Neuronal stem cell (in vitro differentiated cells): ENCODE measurements around the gene HINFP.
A peak's percentile ranks its signal among the peaks of the same experiment; 100 is the strongest.

Source experiments
- DNase-seq: peaks from one replicate; pipeline ENCODE4 v3.0.0-alpha.2; 2013; ENCODE audit warnings: low spot score
- H2AFZ ChIP-seq: one replicate; pipeline ENCODE4 v1.6.1; 2013; ENCODE audit warnings: mild to moderate bottlenecking, low read length, inconsistent platforms
- H2AK5ac ChIP-seq: 2 replicates; pipeline ENCODE4 v1.6.1; 2013; ENCODE audit warnings: low read depth, mild to moderate bottlenecking, inconsistent platforms, low read length, moderate library complexity, mixed read lengths
- H2BK120ac ChIP-seq: 2 replicates; pipeline ENCODE4 v1.6.1; 2013; ENCODE audit warnings: low read depth, mild to moderate bottlenecking, inconsistent platforms, low read length, moderate library complexity, mixed read lengths
- H2BK12ac ChIP-seq: one replicate; pipeline ENCODE4 v1.6.1; 2013; ENCODE audit warnings: low read length, inconsistent platforms
- H2BK15ac ChIP-seq: 2 replicates; pipeline ENCODE4 v1.6.1; 2013; ENCODE audit warnings: mild to moderate bottlenecking, low read length, inconsistent platforms, mixed read lengths
- H2BK5ac ChIP-seq: one replicate; pipeline ENCODE4 v1.6.1; 2013; ENCODE audit warnings: inconsistent platforms, mild to moderate bottlenecking, low read length, moderate library complexity
- H3K14ac ChIP-seq: one replicate; pipeline ENCODE4 v1.6.1; 2013; ENCODE audit warnings: low read length, inconsistent platforms
- H3K18ac ChIP-seq: 2 replicates; pipeline ENCODE4 v1.6.1; 2013; ENCODE audit warnings: low read length, inconsistent platforms
- H3K23ac ChIP-seq: 2 replicates; pipeline ENCODE4 v1.6.1; 2013; ENCODE audit warnings: low read depth, mild to moderate bottlenecking, mixed read lengths, low read length, inconsistent platforms; ENCODE audit not compliant: poor library complexity
- H3K27ac ChIP-seq: replicated peaks from 3 replicates; pipeline ENCODE4 v1.5.1; 2013; ENCODE audit warnings: low read length, inconsistent platforms
- H3K27me3 ChIP-seq, 3 experiments: 2 replicates each; pipeline ENCODE4 v1.6.1; 2013; ENCODE audit warnings: low read length in 3 of 3, mild to moderate bottlenecking in 2 of 3, inconsistent platforms in 1 of 3, low read depth in 1 of 3, mixed read lengths in 1 of 3, moderate library complexity in 1 of 3; ENCODE audit not compliant: control insufficient read depth in 3 of 3, insufficient read depth in 3 of 3
- H3K36me3 ChIP-seq, 2 donors: replicated peaks in 1 of 2; 2 replicates each; pipeline ENCODE4 v1.6.1; 2013; ENCODE audit warnings: low read length in 2 of 2; ENCODE audit not compliant: control insufficient read depth in 2 of 2, insufficient read depth in 2 of 2
- H3K4ac ChIP-seq: 2 replicates; pipeline ENCODE4 v1.6.1; 2013; ENCODE audit warnings: inconsistent platforms, mild to moderate bottlenecking, low read length, moderate library complexity
- H3K4me1 ChIP-seq, 2 donors: 1 replicate in 1 of 2; 2 replicates in 1 of 2; pipeline ENCODE4 v1.6.1; 2013; ENCODE audit warnings: low read length in 2 of 2, low read depth in 1 of 2; ENCODE audit not compliant: control insufficient read depth in 2 of 2, insufficient read depth in 1 of 2
- H3K4me2 ChIP-seq: one replicate; pipeline ENCODE4 v1.6.1; 2013; ENCODE audit warnings: mild to moderate bottlenecking, low read length, inconsistent platforms; ENCODE audit not compliant: insufficient read depth, poor library complexity, severe bottlenecking
- H3K4me3 ChIP-seq, 2 donors: 2 replicates each; pipeline ENCODE4 v1.5.1; 2013; ENCODE audit warnings: low read length in 2 of 2, mild to moderate bottlenecking in 2 of 2, inconsistent platforms in 1 of 2, moderate library complexity in 1 of 2
- H3K79me1 ChIP-seq: one replicate; pipeline ENCODE4 v1.6.1; 2013; ENCODE audit warnings: low read depth, mild to moderate bottlenecking, inconsistent platforms, low read length, moderate library complexity
- H3K9ac ChIP-seq: one replicate; pipeline ENCODE4 v1.6.1; 2013; ENCODE audit warnings: mild to moderate bottlenecking, low read depth, low read length, inconsistent platforms; ENCODE audit not compliant: poor library complexity
- H3K9me3 ChIP-seq, 2 donors: replicated peaks in 1 of 2; 2 replicates each; pipeline versions ENCODE3 to v1.6.1; 2013; ENCODE audit warnings: low read length in 2 of 2, mild to moderate bottlenecking in 2 of 2, inconsistent platforms in 1 of 2, low read depth in 1 of 2, mixed read lengths in 1 of 2, moderate library complexity in 1 of 2; ENCODE audit not compliant: control insufficient read depth in 2 of 2, insufficient read depth in 1 of 2
- H4K8ac ChIP-seq: one replicate; pipeline ENCODE4 v1.6.1; 2013; ENCODE audit warnings: low read depth, mild to moderate bottlenecking, inconsistent platforms, low read length, moderate library complexity
- H4K91ac ChIP-seq: one replicate; pipeline ENCODE4 v1.6.1; 2013; ENCODE audit warnings: low read length, low read depth, mild to moderate bottlenecking, inconsistent platforms; ENCODE audit not compliant: poor library complexity
- WGBS, 2 donors: extraction: QIAGEN DNeasy Blood & Tissue Kit; methylation state at CpG; one replicate each; pipeline ENCODE4 v1.1.7; 2013; ENCODE audit warnings: missing lambda C conversion rate in 2 of 2, mixed read lengths in 1 of 2; ENCODE audit not compliant: insufficient read length in 2 of 2, insufficient replicate concordance in 1 of 2; ENCODE audit errors: extremely low coverage in 2 of 2; 5-methylcytosine and 5-hydroxymethylcytosine counted together

HINFP gene

DNA sequence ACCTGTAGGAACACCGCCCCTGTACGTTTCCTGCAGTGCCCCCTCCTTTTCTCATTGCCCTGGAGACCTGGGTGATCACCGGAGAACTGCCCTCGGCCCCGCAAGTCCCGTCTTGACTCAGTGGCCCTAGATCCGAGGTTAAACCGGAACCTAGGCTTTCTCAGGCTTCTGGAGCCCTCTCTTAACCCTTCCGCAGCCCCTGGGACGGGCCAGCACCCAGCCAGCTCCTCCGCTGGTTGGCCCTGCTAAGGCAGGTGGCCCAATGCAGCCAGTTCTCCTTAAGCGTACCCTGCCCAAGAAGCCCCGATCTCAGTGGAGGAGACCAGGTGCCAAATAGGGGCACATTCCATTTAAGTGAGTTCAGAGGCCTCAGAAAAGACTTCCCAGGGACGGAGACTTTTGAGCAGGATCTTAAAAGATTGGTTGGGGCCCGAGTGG is 47.9 kb downstream of the HINFP start:
- H3K9me3 ChIP-seq, result no peaks in the 10 kb centered on the region
- peak overlapping the region; percentile 68 for H3K27ac ChIP-seq
- WGBS, 2 donors, result no CpG with 5 or more reads among the region's 15 CpGs
- peak overlapping the region; percentile 96 for H3K23ac ChIP-seq
- peaks cover 0 to 29% (median 0%) of the 10 kb centered on the region in 3 experiments for H3K27me3 ChIP-seq
- peak overlapping the region; percentile 66 for H3K4me2 ChIP-seq
- H2BK15ac ChIP-seq, result no peak overlapping the region
- H3K14ac ChIP-seq, result no peak overlapping the region
- H2BK120ac ChIP-seq, result no peak overlapping the region
- H3K36me3 ChIP-seq, result no peaks in the 10 kb centered on the region
- peak overlapping the region; percentile 98 for H3K18ac ChIP-seq
- no peak overlapping the region for H4K91ac ChIP-seq
- no peak overlapping the region for H4K8ac ChIP-seq
- H3K4me3 ChIP-seq, result peak overlapping the region; percentile 49 to 98
- H2AFZ ChIP-seq, result peak overlapping the region; percentile 87
- peaks cover 0 to 3% of the 10 kb centered on the region in 2 donors for H3K4me1 ChIP-seq
- DNase-seq, result peak; percentile 33
- no peak overlapping the region for H2BK12ac ChIP-seq
- H2BK5ac ChIP-seq, result peak overlapping the region; percentile 78
- H3K9ac ChIP-seq, result peak overlapping the region; percentile 91
- H2AK5ac ChIP-seq, result no peak overlapping the region
- H3K79me1 ChIP-seq, result peaks cover 2% of the 10 kb centered on the region
- no peak overlapping the region for H3K4ac ChIP-seq

DNA sequence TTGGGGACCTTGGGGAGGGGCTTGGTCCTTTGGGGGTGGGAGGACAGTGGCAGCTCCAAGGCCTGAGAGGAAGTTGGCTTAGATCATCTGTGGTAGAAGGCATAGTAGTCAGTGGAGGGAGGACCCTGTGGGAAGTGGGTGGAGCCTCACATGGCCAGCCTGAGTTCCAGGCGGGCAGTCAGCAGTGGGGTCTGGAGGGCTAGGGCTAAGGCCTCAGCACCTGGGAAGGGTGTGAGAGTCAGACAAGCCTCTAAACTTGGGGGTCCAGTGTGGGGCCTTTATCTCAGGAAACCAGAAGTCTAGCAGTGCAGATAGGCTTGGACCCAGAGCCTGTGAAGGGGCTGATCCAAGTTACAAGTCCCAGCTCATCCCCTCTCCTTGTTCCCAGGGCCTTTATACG is 51.1 kb downstream of the HINFP start:
- peaks cover 2% of the 10 kb centered on the region for H3K79me1 ChIP-seq
- H3K18ac ChIP-seq, result peak overlapping the region; percentile 9
- H3K4me3 ChIP-seq, result no peak overlapping the region
- peak overlapping the region; percentile 30 for H3K9ac ChIP-seq
- no peak for DNase-seq
- no peak overlapping the region for H3K4ac ChIP-seq
- H2AFZ ChIP-seq, result no peak overlapping the region
- H3K4me1 ChIP-seq, result peaks cover under 1 to 2% of the 10 kb centered on the region in 2 donors
- no peak overlapping the region for H3K27ac ChIP-seq
- no peak overlapping the region for H2BK120ac ChIP-seq
- WGBS, 2 donors, result no CpG with 5 or more reads among the region's 2 CpGs
- no peaks in the 10 kb centered on the region for H3K9me3 ChIP-seq
- H2BK12ac ChIP-seq, result no peak overlapping the region
- no peak overlapping the region for H3K23ac ChIP-seq
- H2BK5ac ChIP-seq, result no peak overlapping the region
- H3K4me2 ChIP-seq, result no peak overlapping the region
- H4K91ac ChIP-seq, result no peak overlapping the region
- peaks cover 0 to 2% of the 10 kb centered on the region in 2 donors for H3K36me3 ChIP-seq
- no peak overlapping the region for H2AK5ac ChIP-seq
- H3K14ac ChIP-seq, result no peak overlapping the region
- H2BK15ac ChIP-seq, result no peak overlapping the region
- H3K27me3 ChIP-seq, result peaks cover 0 to 27% (median 0%) of the 10 kb centered on the region in 3 experiments
- H4K8ac ChIP-seq, result no peak overlapping the region

DNA sequence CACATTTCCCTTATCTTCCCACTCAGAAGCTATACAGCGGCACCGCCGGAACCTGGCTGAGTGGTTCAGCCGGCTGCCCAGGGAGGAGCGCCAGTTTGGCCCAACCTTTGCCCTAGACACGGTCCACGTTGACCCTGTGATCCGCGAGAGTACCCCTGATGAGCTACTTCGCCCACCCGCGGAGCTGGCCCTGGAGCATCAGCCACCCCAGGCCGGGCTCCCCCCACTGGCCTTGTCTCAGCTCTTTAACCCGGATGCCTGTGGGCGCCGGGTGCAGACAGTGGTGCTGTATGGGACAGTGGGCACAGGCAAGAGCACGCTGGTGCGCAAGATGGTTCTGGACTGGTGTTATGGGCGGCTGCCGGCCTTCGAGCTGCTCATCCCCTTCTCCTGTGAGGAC is 52.1 kb downstream of the HINFP start:
- Histone ChIP-seq H3K23ac (peak overlapping the region; percentile 65), H3K9ac (peak overlapping the region; percentile 14), H2AK5ac (no peak overlapping the region), H3K4me3 (no peak overlapping the region), H3K18ac (peak overlapping the region; percentile 40), H3K4me1 (peaks cover 2 to 10% of the 10 kb centered on the region in 2 donors), H2BK120ac (no peak overlapping the region), H2BK5ac (no peak overlapping the region), H2BK15ac (no peak overlapping the region), H3K14ac (no peak overlapping the region), H4K91ac (no peak overlapping the region), H3K4me2 (no peak overlapping the region), H3K4ac (no peak overlapping the region), H3K9me3 (no peaks in the 10 kb centered on the region), H3K36me3 (peaks cover 0 to 2% of the 10 kb centered on the region in 2 donors), H2BK12ac (no peak overlapping the region), H3K27me3 (peaks cover 0 to 18% (median 0%) of the 10 kb centered on the region in 3 experiments), H3K79me1 (no peaks in the 10 kb centered on the region), H2AFZ (no peak overlapping the region), H4K8ac (no peak overlapping the region), H3K27ac (no peak overlapping the region)
- DNase-seq, result no peak
- no CpG with 5 or more reads among the region's 21 CpGs for WGBS, 2 donors

DNA sequence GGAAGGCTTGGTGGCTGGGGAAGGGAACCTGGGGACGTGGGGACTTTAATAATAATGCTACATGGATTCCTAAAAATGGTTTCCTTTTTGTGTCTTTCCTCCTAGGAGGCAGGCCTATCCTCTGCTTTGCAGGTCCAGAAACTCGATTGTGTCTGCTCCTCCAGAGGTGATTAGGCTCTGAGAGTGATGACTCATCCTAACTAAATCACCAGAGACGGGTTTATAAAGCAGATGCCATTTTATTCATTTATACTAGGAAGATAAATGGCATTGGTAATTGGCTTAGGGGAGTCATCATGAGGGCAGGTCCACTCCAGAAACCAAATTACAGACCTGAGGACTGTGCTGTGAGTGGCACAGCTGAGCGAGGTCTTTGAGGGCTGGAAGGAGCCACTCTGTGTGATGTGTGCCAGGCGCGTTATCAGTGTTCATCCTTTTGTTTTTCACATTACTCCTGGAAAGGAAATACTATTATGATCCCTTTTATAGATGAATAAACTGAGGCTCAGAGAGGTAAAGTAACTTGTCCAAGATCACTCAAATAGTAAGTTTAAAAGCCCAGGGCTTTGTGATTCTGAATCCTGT is 54.2 kb downstream of the HINFP start:
- Histone ChIP-seq H3K18ac (no peak overlapping the region), H3K14ac (no peak overlapping the region), H3K27me3 (no peaks in the 10 kb centered on the region), H3K4me1 (peaks cover 0 to 10% of the 10 kb centered on the region in 2 donors), H3K4ac (no peak overlapping the region), H2AK5ac (no peak overlapping the region), H3K36me3 (peaks cover 0 to 4% of the 10 kb centered on the region in 2 donors), H3K23ac (no peak overlapping the region), H3K4me3 (no peak overlapping the region), H3K79me1 (no peaks in the 10 kb centered on the region), H2BK120ac (no peak overlapping the region), H2BK5ac (no peak overlapping the region), H2BK15ac (no peak overlapping the region), H4K91ac (no peak overlapping the region), H3K4me2 (no peak overlapping the region), H3K9me3 (no peaks in the 10 kb centered on the region), H3K27ac (no peak overlapping the region), H4K8ac (no peak overlapping the region), H2AFZ (no peak overlapping the region), H3K9ac (no peak overlapping the region), H2BK12ac (no peak overlapping the region)
- WGBS, 2 donors, result no CpG with 5 or more reads among the region's 6 CpGs
- DNase-seq, result no peak
